GM03348 (cell line): ENCODE data around the gene PHF24.
"Not testable (repeated sequence)": the region's sequence is repeated elsewhere in the genome, so short reads cannot be mapped to it uniquely, and the experiment has no call there.

Experiments used
- DNase-seq: peaks from one replicate; pipeline ENCODE4 v3.0.0; 2012; ENCODE audit warnings: low spot score

PHF24 gene

DNA sequence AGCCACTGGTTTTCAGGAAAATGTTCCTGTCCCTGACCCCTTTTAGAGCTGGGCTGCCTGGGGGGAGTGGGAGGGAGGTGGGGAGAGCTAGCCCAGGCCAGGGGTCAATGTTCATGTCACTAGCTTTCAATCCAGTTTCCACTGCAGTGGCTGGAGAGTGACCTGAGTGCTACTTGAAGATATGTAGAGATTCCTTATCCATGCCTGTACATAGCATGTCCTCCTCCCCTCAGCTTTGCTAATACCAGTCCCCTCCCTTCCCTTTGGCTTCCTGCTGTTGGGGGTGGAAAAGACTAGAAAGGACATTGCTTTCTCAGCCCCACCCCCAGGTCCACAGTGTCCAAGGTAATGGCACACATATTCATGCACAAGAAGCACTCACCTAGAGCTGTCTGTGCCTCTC is 39.3 kb downstream of the PHF24 start:
- DNase-seq: peak; percentile 0

DNA sequence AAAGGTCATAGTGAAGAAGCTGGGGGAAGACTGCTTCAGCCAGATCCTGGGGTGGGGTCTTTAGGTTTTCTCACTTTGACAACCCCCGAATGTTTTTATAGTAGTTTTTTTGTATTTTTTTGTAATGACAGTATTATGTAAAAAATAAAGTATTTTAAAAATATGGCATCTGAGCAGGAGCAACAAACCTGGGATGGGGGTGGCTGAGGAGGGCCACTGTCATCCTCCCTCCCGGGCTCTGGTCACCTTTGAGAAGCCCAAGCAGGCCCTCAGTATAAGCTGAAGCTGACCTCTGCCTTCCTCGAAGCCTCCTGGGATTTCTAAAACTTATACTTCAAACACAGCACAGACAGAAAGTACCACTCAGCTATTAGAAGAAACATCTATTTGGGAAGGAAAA is 40.2 kb downstream of the PHF24 start:
- peak; percentile 0 for DNase-seq

DNA sequence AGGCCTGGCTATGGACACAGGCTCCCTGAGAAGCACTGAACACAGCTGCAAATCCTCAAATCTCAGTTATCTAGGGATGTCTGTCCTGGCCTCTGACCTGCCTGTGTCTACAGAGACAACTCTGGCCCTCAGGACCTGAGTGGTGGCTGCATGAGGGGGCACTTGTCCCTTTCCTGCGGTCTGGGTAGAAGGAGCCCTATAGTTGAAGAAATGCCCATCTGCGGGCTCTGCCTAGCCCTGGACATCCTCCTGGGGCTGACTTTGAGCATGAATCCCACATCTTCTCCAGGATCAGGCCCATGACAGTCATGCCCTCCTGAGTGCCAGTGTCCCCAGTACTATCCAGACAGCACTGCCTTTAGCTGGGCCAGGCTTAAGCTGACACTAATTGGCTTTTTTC is 41.5 kb downstream of the PHF24 start:
- DNase-seq: peak; percentile 0

DNA sequence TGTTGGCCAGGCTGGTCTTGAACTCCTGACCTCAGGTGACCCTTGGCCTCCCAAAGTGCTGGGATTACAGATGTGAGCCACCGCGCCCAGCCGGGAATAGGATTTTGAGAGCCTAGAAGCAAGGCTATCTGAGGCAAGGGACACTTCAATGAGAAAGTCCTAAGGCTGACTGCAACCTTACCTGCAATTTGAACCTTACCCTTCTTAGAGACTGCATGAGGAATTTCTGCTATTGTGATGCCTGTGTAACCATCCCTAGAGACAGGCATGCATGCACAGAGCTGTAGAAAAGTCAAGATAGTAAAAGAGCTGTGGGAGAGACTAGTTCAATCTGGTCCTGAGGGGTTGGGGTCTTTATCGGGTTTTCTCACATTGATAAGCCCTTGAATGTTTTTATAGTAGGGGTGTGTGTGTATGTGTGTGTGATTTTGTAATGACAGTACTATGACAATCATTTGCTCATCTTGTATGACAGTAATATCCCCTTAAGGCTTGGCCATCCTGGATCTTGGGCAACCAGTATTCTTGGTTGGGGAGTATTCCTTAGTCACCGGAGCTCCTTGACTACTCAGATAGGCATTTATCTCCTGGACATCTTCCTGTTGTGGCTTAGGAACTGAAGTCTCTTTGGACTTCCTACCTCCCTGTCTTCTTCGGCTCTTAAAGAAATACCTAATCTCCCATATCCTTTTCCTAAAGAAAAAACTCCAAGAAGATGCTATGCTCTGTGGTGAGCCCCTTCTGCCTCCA is 42.6 kb downstream of the PHF24 start:
- peak; percentile 68 for DNase-seq

DNA sequence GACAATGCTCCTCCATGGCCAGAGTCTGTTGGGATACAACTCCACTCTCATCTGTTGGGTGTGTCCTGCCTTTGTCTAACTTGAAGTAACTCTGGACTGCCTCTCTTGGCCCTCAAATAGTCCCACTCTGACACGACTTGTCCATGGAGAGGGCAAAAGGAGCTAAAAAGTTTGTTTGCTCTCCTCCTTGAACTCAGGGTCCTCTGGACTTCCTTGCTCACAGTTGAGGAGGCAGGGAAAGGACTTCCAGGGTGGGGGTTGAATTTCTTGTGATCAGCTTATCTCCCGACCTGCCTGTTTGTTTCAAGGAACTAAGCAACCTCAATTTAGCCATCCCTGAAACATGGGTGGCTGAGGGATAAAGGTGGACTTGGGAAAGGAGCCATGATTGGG is 43.2 kb downstream of the PHF24 start:
- DNase-seq: no peak

DNA sequence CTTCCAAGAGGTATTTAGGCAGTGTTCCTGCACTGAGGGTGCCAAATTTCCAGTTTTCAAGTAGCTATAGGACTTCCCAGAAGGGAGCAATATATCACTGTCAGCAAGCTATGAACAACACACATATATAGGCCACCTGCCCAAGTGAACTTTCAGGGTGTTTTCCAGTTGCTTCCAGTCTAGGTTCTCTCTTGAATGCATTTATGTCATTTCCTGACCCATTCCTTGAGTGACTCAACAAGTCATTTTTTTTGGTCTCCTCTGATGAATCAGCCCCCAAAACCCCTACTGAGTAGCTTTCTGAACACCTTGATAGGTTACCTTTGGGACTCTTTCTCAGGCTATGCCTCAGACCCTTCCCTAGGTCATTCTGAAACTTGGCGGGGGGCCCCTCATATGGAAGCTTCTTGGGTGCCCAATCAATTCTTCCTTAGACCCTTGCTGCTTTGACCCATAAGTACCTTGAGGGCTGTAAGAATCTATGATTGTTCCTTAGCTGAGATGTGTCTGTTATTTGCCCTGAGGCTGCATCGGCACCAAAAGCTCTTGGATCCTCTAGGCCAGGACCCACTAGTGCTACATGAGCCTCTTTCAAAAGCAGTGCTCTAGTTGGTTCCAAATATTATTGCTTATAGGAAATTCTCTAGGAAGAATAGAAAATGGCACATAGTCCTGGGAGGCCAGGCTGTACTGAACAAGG is 43.9 kb downstream of the PHF24 start:
- peak; percentile 2 for DNase-seq

DNA sequence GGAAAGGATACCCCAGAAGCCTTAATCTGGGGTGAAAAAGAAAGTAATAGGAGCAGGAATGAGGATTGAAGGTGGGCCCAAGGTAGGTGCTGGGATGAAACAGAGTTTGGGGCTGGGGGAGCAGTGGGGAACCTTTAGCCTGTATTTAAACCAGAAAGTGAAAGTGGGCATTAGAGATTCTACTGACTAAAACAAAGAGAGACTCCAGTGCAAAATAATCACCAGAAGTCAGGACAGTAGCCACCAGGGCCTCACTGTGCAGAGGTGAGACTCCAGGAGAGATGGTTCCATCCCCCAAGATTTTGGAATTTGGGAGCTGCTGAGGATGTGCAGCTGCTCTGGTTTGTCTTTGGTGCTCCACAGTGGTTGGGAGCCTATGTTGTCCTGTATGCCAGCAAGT is 44.5 kb downstream of the PHF24 start:
- DNase-seq: peak; percentile 0

DNA sequence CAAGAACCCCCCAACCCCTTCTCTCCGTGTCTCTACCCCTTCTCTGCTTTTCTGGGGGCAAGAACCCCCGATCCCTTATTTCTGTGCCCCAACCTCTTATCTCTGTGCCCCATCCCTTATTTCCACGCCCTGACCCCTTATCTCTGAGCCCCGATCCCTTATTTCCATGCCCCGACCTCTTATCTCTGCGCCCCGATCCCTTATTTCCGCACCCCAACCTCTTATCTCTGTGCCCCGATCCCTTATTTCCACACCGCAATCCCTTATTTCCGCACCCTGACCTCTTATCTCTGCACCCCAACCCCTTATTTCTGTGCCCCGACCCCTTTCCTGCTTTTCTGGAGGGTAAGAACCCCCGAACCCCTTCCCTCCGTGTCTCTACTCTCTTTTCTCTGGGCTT is 46.2 kb downstream of the PHF24 start:
- DNase-seq: not testable (repeated sequence)

DNA sequence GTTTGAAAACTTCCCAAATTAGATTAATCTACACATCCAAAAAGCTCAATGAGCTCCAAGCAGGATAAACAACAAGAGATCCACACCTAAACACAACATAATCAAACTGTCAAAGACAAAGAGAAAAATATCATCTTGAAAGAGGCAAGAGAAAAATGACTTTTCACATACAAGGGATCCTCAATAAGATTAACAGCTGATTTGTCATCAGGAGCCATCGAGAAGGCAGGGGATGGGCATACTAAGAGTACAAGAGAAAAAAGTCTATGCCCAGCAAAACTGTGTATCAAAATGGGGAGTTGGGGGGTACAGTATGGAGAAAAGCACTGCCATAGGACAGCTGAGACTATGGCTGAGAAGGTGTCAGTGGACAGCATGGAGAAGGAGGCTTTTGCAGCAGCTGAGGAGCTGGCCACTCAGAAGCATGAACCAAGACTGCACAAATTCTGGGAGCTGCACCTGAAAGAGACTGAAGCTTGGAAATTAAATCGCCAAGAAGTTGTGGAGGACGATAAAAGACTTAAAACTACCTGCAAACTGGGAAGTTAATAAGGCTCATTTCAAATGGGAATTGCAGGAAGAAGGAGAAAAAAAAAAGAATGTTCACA is 52.4 kb downstream of the PHF24 start:
- DNase-seq: no peak

DNA sequence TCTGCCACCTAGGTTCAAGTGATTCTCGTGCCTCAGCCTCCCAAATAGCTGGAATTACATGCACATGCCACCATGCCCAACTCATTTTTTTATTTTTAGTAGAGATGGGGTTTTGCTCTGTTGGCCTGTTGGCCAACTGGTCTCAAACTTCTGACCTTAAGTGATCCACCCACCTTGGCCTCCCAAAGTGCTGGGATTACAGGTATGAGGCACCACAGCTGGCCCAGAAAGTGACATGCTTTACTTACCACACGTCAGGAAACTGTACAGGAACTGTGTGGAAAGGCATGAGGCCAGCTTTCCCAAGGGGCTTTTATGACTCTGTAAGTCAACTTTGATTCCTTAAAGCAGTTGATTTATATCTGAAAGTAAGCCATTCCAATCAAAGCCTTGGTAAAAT is 56.4 kb downstream of the PHF24 start:
- DNase-seq: no peak

DNA sequence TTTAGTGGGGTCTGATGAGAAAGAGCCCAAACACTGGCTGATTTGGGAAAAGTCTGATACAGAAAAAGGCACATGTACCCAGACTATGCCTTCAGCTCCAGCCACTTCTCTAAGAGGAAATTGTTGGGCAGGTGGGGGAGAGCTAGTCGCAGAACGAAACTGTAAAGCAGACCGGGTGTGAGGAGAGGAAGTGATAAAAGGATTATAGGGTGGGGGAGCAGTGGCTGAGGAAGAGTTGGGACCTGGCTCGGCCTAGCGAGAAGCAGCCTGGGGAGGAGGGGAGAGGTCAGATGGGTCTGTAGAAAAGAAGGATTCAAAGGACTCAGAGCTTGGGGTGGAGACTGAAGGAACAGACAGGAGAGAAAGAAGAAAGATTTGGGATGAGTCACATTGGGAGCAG is 65.4 kb downstream of the PHF24 start:
- not testable (repeated sequence) for DNase-seq

DNA sequence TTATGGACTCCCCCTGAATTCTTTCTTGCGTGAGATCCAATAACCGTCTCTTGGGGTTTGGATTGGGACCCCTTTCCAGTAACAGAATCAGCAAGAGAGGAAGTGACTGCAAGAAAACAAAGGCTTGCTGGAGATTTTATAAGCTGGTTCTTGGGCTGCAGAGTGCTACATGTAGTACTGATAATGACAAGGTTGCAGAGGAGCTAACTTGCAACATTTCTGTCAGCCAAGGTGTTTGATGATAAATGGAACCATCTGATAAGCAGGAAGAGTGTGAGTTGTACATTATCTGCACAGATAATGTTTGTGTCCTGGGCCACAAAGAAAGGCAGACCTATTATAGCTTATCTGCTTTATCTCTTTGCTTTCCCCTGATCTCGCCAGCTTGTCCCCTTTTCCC is 68.6 kb downstream of the PHF24 start:
- no peak for DNase-seq

DNA sequence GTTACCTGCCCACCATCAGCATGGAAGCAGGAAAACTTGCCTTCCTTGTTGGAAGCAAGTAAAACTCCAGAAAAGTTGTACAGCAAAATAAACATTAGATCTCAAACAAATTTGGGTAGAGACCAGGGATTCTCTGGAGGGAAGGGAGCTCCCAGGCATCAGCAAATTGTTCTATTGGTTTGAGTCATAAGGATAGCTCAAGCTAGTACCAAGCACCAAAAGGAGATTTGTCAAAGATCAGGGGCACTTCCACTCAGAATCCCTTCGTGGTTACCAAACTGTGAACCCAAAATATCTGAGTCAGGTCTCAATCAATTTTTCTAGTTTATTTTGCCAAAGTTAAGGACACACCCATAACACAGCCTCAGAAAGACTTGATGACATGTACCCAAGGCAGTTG is 69.3 kb downstream of the PHF24 start:
- no peak for DNase-seq

DNA sequence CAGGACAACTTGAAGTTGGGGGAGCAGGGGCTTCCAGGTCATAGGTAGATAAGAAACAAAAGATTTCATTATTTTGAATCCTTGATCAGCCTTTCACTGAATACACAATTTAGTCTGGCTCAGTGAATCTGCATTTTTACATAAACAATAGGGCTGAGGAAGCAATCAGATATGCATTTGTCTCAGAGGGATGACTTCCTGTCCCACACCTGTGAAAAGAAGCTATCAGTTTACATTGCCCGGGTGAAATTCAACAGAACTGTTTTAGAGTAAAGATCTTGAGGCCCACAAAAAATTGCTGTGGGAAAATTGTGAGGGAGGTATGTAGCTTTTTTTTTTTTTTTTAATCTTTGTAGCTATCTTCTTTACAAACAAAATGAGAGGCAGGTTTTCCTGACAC is 69.8 kb downstream of the PHF24 start:
- no peak for DNase-seq

DNA sequence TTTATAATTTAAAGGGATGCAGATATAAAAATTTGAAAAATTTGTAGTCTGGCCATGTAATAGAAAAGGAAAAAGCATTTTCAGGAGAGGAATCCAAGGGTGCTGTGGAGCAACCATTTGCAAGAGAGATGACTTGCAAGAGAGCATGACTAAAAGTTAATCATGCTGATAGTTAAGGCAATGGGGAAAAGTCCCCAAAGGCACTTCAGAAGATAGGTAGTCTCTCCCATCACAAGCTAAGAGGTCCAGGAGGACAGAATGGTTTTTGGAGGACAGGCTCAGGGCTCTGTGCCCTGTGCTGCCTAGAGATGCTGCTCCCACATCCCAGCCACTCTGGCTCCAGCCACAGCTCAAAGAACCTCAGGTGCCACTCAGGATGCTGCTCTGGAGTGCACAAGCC is 70.3 kb downstream of the PHF24 start:
- DNase-seq: no peak

DNA sequence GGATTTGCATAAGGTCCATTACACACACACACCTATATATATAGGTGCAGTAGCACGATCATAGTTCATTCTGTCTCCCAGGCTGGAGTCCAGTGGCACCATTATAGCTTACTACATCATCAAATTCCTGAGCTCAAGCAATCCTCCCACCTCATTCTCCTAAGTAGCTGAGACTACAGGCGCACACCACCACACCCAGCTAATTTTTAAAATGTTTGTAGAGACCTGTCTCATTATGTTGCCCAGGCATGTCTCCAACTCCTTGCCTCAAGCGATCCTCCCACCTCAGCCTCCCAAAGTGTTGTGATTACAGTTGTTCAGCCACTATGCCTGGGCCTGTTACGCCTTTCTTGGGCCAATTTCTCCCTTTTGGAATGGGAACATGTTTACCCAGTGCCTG is 71.2 kb downstream of the PHF24 start:
- DNase-seq: no peak

DNA sequence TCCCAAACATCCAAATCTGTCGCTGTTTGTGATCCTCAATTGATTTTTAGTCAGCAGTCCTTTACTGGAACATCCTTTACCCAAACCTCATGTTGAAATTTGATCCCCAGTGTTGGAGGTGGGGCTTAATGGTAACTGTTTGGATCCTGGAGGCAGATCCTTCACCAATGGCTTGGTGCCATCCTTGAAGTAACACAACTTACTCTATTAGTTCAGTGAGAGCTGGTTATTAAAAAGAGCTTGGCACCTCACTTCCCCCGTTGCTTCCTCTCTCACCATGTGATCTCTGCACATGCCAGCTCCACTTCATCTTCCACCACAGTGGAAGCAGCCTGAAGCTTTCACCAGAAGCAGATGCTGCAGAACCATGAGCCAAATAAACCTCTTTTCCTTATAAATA is 71.8 kb downstream of the PHF24 start:
- DNase-seq: no peak
